ENCODE measurements around the gene OR8J3.

DNA sequence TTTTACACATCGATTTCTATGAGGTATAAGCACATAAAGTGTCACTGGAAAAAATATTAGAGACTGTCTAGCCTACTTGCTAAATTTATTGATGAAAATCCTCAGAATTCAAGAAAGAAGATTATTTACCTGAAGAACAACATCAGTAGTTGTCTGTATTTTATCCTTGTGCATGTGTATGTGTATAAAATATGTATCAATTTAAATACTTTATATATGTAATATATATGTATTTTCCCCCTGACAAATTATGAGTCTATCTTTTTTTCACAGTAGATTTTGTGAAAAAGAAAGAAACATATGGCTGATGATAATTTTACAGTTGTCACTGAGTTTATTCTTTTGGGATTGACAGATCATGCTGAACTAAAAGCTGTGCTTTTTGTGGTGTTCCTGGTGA is 36.3 kb upstream of the OR8J3 start, which contains the start of gene OR5J2:
- TF ChIP-seq, protein P1, sequence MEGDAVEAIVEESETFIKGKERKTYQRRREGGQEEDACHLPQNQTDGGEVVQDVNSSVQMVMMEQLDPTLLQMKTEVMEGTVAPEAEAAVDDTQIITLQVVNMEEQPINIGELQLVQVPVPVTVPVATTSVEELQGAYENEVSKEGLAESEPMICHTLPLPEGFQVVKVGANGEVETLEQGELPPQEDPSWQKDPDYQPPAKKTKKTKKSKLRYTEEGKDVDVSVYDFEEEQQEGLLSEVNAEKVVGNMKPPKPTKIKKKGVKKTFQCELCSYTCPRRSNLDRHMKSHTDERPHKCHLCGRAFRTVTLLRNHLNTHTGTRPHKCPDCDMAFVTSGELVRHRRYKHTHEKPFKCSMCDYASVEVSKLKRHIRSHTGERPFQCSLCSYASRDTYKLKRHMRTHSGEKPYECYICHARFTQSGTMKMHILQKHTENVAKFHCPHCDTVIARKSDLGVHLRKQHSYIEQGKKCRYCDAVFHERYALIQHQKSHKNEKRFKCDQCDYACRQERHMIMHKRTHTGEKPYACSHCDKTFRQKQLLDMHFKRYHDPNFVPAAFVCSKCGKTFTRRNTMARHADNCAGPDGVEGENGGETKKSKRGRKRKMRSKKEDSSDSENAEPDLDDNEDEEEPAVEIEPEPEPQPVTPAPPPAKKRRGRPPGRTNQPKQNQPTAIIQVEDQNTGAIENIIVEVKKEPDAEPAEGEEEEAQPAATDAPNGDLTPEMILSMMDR (IDR thresholded peaks at IDR 0.05; ENCODE audit: insufficient read depth, low read length) = no peak
- no peak for TF ChIP-seq POLR2AphosphoS5 (IDR thresholded peaks at IDR 0.05; ENCODE audit: low read depth)
